ENCODE results near the gene LRRC42.

The LRRC42 gene, protein sequence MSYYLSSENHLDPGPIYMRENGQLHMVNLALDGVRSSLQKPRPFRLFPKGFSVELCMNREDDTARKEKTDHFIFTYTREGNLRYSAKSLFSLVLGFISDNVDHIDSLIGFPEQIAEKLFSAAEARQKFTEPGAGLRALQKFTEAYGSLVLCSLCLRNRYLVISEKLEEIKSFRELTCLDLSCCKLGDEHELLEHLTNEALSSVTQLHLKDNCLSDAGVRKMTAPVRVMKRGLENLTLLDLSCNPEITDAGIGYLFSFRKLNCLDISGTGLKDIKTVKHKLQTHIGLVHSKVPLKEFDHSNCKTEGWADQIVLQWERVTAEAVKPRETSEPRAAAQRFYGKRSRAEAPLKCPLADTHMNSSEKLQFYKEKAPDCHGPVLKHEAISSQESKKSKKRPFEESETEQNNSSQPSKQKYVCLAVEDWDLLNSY

DNA sequence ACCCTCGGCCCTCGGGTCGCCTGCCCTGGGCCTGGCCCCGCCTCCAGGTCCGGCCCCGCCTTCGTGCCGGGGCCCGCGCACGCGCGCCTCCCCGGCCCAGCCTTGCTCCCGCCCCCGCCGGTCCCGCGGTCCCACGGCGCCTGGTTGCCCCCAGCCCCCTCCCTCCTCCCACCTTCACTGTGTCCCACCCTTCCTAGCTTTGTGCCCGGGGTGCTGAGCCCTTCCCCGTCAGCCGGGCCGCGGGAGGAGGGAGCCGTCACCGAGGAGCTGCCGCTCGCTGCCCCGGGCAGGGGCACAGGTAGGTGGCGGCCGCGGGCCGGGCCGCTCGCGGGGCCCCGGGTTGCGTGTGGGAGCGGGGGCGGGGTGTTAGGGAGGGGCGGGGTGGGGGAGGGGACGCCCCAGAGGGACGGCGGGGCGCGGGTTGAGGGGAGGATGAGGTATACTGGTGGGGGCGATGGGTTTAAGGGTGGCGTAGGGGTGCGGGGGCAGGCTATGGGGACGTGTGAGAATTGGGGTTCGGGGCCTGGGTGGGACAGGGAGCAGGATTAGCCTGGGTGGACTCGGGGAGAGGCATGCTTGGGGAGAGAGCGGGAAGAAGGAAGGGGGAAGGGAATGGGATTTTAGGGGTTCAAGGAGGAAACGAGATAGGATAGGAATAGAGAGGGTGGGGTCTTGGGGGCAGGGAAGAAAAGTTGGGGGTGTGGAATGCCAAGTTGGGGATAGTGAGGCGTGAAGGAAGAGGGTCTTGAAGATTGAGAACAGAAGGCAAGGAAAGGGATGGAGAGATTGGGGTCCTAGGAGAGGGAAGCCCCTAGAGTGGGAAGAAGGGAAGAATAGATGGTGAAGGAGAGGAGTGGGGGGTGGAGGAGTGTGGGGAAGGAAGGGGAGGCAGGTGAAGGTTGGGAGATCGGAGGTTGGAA, at the start of gene LRRC42:
Gene LRRC42 (plus strand): TSS at position 99 of the 920 bp plus-strand sequence. CDS start 5,650 bp downstream, outside the sequence.
- no peak for DNase-seq

DNA sequence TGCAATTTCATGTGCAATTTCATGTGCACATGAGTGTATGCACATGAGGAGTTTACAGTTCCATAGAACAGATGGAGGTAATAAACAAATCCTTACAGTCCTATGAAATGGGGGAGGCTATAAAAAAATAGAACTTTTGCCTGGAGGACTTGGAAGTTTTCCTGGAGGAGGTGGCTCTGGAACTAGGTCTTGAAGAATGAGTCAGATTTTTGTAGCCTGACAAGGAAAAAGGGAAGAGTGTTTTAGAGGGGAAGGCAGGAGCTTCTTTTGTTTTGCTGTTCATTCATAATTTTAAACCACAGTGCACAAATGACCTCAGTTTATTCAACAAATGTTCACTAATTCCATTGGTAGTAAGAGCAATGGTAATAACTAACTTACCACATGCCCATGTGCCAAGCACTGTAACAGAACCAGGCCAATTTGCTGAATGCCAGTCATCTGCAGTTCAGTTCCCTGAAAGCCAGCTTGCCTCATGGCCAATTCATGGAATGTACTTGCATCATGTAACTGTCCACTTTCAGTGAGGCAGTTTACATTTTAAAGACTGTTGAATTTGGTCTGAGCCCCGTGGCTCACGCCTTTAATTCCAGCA, 49.4 kb upstream of the LRRC42 start:
- peak; percentile 67 for DNase-seq

DNA sequence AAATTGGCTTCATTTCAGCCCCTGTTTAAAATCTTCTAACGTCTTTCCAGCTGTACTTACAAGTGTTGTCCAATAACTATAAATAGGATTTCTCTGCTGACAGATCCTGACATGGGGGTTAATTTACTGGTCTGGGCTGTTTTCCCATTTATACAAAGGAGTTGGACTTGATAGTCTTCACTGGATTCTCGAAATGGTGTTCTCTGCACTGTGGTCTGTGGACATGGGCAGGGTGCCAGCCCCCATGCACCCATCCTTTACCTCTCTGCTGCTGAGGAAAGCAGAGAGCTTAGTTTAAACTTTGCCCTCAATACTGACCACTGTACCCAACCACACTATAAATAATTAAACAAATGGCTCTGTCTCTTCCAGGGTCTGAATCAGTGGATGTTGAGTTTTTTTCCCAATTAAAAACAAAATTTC, 46.9 kb upstream of the LRRC42 start:
- DNase-seq: no peak

DNA sequence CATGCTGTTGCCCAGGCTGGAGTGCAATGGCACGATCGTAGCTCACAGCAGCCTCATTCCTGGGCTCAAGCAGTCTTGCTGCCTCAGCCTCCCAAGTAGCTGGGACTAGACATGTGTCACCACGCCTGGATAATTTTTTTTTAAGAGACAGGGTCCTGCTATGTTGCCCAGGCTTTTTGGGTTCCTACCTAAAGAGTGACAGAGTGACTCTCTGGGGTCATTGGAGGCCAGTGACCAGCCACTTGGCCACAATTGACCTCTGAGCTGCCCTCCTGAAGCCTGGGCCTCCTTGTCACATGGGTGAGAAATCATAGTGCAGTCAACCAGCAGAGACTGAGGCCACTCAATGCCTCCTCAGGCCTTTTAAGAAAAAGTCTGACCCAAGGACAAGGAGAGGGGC, 46.4 kb upstream of the LRRC42 start:
- DNase-seq: no peak

DNA sequence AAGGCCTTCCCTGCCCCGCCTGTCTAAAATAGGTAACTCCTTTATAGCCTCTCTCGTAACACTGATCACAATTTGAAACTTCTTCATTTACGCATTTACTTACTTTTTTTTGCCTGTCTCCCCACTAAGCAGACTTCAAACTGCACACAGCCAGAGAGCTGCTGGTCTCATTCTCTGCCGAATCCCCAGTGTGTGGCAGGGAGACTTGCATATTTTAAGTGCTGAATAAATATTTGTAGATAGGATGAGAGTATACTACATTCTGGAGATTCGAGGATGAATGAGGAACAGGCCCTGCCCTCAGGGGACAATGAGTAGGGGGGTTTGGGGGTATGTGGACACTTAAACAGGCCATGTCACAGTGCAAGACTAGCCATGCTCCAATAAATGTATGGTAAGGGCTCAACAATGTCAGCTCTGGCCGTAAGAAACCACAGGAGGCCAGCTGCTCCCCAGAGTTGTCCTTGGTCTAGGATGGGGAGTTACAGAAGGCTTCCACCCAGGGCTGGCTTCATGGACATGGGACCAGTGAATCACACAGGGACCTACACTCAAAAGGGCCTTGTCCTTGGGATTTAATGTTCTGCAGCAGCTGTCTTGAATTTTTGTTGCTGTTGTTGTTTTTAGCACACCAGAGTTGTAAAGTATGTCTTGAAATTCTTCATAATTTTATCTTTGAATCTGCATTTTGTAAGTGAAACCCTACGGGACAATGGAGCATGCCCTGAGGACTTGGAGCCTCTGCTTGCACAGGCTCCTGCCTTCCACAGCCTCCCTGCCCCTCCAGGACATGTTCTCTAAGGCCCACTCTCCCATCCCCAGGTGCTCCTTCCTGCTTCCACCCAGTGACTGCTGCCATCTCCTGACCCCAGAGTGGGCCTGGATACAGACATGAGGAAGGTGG, 43.7 kb upstream of the LRRC42 start:
- no peak for DNase-seq

DNA sequence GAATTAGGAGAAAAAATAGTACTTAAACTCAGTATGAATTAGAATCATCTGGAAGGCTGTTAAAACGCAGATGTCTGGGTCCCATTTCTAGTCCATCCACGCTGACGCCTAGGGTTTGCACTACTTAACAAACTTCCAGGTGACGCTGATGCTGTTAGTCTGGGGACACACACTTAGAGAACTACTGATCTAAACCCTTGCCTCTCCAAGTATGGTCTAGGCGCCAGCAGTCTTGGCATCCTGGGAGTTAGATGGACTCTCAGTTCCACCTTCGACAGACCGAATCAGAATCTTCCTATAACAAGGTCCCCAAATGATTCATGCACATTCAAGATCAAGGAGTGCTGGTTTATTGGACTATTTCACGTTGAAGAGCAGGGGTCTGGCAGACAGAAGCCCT, 40.6 kb upstream of the LRRC42 start:
- DNase-seq: no peak

DNA sequence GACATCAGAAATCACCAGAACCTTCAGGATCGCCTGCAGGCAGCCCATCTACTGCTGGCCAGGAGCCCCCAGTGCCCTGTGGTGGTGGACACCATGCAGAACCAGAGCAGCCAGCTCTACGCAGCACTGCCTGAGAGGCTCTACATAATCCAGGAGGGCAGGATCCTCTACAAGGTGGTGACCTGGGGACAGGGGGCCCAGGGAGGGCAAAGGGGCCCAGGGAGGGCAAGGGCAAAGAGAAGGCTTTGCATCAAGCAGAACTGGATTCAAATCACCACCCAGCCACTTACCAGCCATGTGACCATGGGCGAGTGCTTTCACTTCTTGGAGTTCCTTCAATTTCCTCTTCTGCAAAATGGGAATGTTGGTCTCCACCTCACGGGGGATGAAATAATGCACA, 40.0 kb upstream of the LRRC42 start:
- DNase-seq: no peak

DNA sequence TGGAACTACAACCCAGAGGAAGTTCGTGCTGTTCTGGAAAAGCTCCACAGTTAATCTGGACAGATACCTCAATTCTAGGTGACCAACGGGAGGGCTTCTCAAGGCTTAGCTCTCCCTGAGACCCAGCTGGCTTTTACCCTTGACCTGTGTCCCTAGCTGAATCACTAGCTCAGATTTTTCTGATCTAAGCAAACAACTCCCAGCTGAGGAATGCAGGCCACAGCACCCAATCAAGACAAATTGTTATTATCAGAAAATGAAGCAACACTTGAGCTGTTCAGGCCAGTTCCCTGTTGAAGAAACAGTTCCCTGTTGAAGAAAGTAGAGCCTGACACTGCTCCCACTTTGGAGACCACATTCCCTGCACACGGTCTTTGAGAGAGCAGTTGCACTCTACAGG, 36.2 kb upstream of the LRRC42 start:
- no peak for DNase-seq

DNA sequence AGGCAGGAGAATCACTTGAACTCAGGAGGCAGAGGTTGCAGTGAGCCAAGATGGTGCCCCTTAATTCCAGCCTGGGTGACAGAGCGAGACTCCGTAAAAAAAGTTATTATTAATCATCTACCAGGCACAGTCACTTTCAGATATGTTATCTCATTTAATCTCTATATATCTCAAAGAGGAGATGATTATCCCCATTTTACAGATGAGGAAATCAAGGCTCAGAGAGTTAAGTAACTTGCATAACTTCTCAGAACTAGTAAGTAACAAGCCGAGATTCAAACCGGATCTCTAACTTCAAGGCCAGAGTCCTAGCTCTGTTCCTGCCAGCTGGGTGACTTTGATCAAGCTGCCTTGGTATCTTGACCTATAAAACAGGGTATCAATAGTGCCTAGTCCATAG, 34.7 kb upstream of the LRRC42 start:
- DNase-seq: no peak

DNA sequence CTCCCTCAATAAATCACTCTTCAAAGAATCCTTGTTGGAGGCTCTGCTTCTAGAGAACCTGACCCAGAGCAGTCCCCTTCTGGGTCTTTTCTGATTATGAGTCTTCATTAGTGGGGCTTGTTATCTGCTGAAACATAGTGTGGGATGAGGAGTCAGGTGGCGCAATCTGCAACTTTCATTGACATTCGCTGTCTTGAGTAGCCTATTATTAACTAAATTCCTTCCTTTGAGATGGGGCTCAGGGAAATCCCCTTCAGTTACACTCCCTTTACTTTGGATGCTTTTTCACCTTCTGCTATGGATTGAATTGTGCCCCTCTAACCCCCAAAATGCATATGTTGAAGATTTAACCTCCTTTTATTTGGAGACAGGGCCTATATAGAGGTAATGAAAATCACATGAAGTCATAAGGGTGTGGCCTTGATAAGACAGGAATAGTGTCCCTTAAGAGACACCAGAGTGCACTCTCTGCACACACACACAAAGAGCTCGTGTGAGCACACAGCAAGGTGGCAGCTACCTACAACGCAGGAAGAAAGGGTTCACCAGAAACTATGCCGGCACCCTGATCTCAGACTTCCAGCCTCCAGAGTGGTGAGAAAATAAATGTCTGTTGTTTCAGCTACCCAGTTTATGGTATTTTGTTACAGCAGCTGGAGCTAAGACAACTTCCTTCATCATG, 32.7 kb upstream of the LRRC42 start:
- DNase-seq: no peak

DNA sequence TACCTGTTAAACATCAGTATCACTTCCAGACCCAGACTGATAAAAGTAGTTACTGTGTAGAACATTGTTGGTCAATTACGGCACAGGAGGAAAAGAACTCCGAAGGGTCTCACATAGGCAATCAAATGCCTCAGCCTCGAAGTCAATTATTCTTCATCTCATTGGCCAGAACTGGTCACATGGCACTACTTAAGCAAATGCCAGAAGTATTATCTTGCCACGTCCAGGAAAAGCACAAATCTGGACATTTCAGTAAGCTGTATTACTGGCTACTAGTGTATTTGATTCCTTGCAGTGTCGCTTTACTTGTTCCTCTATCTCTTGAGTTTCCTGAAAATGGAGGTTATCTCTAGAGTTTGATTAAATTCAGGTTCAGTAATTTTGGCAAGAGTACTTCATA, 27.8 kb upstream of the LRRC42 start:
- no peak for DNase-seq

DNA sequence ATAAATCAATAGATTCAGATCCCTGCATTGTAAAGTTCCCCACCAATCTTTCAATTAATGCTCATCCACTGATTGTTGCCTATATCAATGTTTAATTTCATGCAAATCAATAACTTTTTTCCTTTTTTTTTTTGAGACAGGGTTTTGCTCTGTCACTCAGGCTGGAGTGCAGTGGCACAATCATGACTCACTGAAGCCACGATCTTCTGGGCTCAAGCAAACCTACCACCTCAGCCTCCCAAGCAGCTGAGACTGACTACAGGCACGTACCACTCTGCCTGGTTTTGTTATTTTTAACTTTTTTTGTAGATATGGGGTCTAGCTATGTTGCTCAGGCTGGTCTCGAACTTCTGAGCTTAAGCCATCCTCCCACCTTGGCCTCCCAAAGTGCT, 26.5 kb upstream of the LRRC42 start:
- no peak for DNase-seq

DNA sequence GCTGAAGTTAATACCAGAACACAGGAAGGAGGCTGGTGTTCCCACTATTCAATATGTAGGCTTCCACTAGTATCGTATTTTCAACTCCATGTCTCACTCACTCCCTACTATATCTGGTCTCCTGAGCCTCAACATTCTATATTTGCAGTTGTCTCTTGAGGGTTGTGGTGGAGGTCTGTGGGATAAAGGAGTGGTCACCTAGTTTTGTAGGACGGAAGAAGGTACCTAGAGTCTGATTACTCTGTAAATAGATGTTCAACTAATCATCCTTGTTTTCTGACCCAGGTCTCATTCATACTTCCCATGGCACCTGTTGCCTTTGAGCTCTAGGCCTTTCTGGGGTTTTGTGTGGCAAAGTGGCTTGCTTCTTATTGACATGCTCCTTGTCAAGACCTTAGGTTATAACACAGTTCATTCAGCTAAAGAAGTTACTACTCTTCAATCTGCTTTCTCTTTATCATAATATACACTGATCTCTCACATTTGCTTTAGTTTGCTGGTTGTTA, 18.7 kb upstream of the LRRC42 start:
- no peak for DNase-seq

DNA sequence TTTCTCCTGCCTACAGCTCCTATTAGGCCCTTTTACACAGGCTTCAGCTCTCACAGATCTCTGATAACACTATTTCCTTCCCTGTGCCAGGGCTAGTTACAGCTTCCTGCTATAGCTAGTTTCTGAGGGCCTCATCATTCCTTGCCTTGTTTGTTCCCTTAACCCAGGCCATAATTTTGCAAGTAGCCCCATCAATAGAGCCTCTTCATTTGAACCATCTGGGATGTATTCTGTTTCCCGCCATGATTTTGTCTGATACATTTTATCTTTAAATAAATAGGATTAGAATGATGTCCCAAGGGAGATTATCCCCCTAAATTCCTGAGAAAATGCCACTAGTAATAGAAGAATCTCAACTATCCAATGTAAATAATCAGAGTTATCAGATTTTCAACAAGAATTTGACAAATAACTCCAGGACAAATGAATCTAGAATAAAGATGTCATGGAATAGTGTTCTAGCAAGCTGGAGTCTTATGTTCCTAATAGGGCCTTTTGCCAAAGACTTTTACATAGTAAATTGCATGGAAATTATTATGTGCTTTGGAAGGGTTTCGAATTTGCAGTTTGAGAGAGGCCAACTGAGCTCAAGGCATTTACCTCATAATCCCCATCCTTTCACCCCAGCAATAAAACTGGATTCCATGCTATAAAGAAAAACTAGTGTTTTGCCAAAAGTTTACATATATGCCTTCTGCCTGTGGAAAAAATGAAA, 16.7 kb upstream of the LRRC42 start:
- DNase-seq: no peak

DNA sequence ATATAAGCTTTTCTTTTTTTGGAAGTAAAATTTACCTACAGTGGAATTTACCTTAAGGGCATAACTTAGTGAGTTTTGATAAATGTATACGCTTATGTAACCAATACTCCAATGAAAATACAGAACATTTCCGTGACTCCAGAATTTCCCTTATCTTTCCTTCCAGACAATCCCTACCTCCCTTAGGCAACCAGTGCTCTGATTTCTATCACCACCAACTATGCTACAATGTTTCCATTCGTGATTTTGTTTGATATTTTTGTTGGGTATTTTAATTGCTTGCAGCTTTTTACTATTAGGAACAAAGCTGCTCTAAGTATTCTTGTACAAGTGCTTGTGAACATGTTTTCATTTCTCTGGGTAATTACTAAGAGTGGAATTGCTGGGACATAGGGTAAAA, 15.2 kb upstream of the LRRC42 start:
- no peak for DNase-seq

DNA sequence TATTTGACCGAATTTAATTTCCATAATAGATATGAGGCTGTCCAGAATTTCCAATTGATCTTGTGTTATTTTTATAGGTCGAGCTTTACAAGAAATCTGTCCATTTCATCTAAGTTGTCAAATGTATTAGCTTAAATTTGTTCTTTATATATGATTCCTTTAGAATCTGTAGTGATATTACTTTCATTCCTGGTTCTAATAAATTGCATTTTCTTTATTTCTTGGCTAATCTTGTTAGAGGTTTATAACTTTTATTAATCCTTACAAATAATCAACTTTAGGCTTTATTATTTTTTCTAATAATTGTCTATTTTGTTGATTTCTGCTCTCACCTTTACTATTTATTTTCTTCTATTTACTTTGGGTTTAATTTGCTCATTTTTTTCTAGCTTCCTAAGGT, 14.6 kb upstream of the LRRC42 start:
- DNase-seq: no peak

DNA sequence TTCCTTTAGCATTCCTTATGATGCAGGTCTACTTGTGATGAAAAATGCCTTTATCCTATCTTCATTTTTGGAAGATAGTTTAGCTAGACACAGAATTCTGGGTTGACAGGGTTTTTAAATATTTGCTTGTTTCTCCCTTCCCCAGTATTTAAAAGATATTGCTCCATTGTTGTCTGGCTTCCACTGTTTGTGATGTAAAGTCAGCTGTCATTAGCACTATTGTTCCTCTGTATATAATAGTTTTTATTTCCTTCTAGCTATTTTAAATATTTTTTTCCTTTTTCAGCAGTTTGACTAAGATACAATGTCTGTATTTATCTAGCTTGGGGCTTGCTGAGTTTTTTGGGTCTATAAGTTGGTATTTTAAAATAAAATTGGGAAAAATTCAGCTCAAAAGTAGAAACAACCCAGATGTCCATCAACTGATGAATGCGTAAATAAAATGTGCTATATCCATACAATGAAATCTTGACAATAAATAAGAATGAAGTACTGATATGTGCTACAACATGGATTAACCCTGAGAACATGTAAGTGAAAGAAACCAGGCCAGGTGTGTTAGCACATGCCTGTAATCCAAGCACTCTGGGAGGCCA, 11.9 kb upstream of the LRRC42 start:
- DNase-seq: no peak

DNA sequence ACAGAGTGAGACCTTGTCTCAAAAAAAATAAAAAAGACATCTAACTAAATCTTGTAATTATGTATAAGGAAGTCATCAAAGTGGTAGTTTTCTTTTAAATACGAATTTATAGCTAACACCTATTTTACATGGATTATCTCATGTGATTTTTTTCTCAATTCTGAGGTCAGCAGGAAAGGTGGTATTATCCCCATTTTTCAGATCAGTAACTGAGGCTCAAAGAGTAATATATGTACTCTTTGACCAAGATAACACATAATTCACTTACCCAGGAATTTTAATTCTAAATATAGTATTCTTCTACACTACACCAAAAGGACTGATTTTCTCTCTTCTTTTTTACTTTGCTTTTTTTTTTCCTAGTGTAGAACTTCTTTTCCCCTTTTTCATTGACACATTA, 9.7 kb upstream of the LRRC42 start:
- DNase-seq: no peak

DNA sequence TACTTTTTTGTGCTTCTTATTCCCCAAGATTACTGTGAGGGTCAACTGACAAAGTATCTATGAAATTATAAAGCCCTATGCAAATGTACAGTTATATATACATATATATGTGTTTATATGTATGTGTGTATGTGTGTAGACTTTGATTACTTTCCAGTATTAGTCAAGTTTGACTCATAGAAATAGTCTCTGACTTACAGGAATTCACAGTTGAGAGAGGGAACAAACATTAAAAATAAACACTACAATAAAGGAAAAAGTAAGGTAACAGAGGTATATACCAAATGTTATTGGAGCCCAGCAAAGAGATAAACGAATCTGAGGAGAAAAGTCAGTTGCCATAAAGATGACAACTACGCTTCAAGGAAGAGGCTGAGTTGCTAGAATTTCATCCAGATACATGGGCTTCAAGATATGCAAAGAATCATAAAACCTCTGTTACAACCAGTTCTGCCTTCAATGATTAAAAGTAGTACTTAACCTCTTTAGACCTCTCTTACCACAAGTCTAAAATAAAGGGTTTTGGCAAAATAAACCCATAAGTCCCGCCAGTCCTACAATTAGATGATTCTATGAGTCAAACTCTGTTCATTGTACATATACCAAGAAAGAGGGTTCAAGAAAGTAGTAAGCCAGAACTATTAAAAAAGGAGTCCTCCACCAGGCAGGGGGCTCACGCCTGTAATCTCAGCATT, 7.9 kb upstream of the LRRC42 start:
- no peak for DNase-seq
